Placental pericyte (primary cell): ENCODE data around the gene POLR3A. TPM values are rescaled to one million over a fixed set of nuclear protein-coding genes. Genes with fewer than 3 reads are reported as not detected.

ENCODE experiments used
- small RNA-seq: library from RNA; depleted of rRNA; stranded (forward); fragments of <200 nt; gene quantifications from one replicate; pipeline ENCODE3, GENCODE V24; 2012; ENCODE audit warnings: low replicate concordance
- total RNA-seq: library from RNA; depleted of rRNA; stranded (reverse); fragments of >200 nt; gene quantifications from 2 replicates; pipeline ENCODE4 v1.2.3, GENCODE V29; 2012

Gene POLR3A
- 14.4 and 28.6 TPM in 2 replicates for total RNA-seq

GRCh38 chr10:78029269-78030226, at the start of gene POLR3A:
POLR3A (minus strand) TSS chr10:78029515; CDS start chr10:78029407, 108 bp downstream.

GRCh38 chr10:78033637-78034470, 4.5 kb upstream of the POLR3A start, which contains the start of gene RPS24:
RPS24 (plus strand) TSS chr10:78033863; CDS start chr10:78033902, 39 bp downstream.

GRCh38 chr10:77926566-77927401, 102.5 kb downstream of the POLR3A start, which contains the start of gene DLG5:
DLG5 (minus strand) TSS chr10:77926755; CDS start chr10:77926520, 235 bp downstream.

Small RNA genes within 50 kb of the gene (small RNA-seq; reads per million reads assigned to genes)
- not detected for gene RF00017

Other genes starting within 250 kb of the POLR3A start
- gene DLG5, start 102.8 kb downstream of the POLR3A start, total RNA-seq = 63.9 and 64.1 TPM in 2 replicates
- gene RPS24, start 4.3 kb upstream of the POLR3A start, total RNA-seq = 715 and 2,479 TPM in 2 replicates